ENCODE results near the gene BCL7A.

- no peak for TF ChIP-seq CTCF (IDR thresholded peaks at IDR 0.05)
- no peak for TF ChIP-seq ZFX (IDR thresholded peaks at IDR 0.05; ENCODE audit: borderline replicate concordance)
Observed at GRCh38 chr12:122067548-122067947, 45.9 kb downstream of the BCL7A start.
